ENCODE results near the gene CTNND1.

- TF ChIP-seq POLR2A (IDR thresholded peaks at IDR 0.05; ENCODE audit: low read length): no peak
- TF ChIP-seq GATA1 (IDR thresholded peaks at IDR 0.05; ENCODE audit: low read depth, low read length): no peak
Observed at GRCh38 chr11:57744357-57744756, 17.2 kb upstream of the CTNND1 start.

Measured in erythroblast (primary cell).